Stimulated activated effector memory CD8-positive, alpha-beta T cell treated with anti-CD3 and anti-CD28 coated beads, Interleukin-12 subunit alpha, Interleukin-12 subunit beta, amount 100 ng/mL, for 72 hours (primary cell): Measurements from ENCODE around the gene INSIG2.
A peak's percentile ranks its signal among the peaks of the same experiment; 100 is the strongest.

ENCODE experiments used
- ATAC-seq: fragments of 150-1000 bp; cut with Tn5 transposase; 2 replicates; pipeline ENCODE4 v1.10.0; 2021
- DNase-seq, 2 donors: peaks; one replicate each; pipeline ENCODE4 v3.0.0; 2021 to 2022; ENCODE audit warnings: low spot score in 2 of 2
- H3K27ac Mint-ChIP-seq: one replicate; pipeline ENCODE4 v1.8.0; 2022; ENCODE audit warnings: mild to moderate bottlenecking, mixed read lengths
- H3K36me3 Mint-ChIP-seq: one replicate; pipeline ENCODE4 v1.8.0; 2022; ENCODE audit warnings: mild to moderate bottlenecking, mixed read lengths
- H3K4me1 Mint-ChIP-seq: one replicate; pipeline ENCODE4 v1.8.0; 2022; ENCODE audit warnings: mixed read lengths
- H3K4me3 Mint-ChIP-seq: one replicate; pipeline ENCODE4 v1.8.0; 2022; ENCODE audit warnings: mild to moderate bottlenecking, mixed read lengths
- H3K9me3 Mint-ChIP-seq: one replicate; pipeline ENCODE4 v1.8.0; 2022; ENCODE audit warnings: mixed read lengths

The INSIG2 gene

DNA sequence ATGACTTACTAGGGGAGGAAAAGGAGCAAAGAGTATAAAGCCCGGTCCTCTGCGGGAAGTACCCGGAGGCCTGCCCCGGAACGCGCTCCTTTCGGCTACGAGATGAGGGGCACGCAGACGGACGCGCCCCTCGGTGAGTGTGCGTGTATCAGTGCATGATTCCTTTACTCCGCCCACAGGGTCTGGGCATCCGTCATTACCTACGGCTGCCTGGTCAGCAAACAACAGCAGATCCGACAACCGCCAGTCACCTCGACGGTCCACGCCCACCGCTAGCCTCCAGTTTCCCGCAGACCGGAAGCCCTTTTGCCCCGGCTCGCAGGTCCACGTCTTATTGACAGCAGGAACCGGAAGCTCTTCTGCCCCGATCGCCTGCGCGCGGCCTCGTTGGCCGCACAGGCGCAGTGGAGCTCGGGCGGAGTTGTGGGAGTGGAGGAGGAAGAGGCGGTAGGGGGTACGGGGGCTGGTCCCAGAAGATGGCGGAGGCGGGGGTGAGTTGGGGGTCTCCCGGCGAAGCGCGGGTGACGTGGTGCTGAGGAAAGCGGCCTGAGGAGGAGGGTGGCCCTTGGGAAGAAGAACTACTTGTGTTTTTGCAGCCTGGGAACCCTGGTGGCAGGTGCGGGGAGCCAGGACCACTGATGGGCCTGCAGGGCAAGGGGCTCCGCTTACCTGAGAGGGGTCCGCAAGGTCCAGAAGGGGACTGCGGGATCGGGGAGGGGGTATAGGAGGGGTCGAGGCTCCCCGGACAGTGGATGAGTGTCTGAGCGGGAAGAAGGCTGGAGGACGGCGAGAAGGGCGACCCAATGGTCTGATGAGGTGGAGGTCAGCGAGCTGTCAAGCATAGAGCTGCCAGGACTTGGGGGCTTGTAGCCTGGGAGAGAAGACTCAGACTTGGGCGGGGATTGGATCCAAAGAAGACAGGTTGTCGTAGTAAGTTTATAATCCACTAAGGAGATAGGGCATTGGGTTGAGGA lies at the start of gene INSIG2:
TSS of gene INSIG2 (plus strand) at position 421 of the 974 bp plus-strand sequence. CDS start 8,086 bp downstream, outside the sequence.
- Mint-ChIP-seq H3K4me3 (peak within 1 kb of the TSS; percentile 86), H3K9me3 (no peaks in the 10 kb centered on the region), H3K36me3 (peaks cover 26% of the 10 kb centered on the region), H3K4me1 (peaks cover 7% of the 10 kb centered on the region), H3K27ac (peak within 1 kb of the TSS; percentile 89)
- ATAC-seq (peak; percentile 94), DNase-seq (peak; percentile 81 to 96)

DNA sequence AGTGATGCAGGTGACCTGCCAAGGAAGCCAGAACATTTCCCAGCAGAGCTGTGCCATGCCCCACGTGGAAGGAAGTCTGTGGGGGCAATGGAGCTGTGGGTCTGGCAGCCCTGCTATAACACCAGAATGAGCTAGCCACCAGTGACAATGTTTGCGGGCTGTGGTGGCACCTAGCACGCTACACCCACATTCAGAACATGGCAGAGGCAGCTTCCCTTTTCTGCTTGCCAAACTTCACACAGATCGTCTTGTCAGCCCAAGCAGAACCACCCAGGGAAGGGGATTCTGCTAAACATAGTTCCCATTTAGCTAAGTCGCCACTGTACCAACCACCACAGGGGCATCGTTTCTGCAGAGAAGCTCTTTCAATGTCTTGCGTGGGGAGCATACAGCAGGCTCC lies 47.4 kb upstream of the INSIG2 start:
- no peak for DNase-seq
- Mint-ChIP-seq H3K4me1 (peaks cover 18% of the 10 kb centered on the region), H3K4me3 (no peak overlapping the region), H3K9me3 (peaks cover 2% of the 10 kb centered on the region), H3K27ac (no peak overlapping the region), H3K36me3 (no peaks in the 10 kb centered on the region)
- ATAC-seq: no peak

DNA sequence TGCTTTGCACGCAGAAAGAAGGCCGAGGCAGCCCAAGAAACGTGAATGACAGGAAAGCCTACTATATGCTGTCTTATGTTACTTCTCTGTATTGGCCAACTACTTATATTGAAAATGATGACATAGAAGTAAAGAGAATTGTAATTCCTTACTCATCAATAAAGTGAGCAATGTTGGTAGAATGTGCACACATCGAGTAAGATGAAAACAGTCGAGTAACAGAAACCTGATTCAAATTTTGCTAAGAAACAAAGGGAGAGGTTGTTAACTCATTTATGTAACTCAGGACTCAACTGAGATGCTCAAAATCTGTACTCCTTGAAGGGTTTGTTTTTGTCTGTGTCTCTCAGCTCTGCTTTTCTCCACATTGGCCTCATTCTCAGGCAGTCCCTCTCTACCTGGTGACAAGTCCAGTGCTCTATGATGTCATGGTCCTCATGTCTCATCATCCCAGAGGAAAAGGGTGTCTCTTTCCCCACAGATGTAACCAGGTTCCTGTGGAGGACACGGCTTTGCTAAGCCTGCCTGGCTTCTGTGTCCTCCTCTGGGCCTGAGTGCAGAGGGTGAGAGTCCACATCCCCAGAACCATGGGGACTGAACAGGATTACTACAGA lies 44.1 kb upstream of the INSIG2 start:
- ATAC-seq: peak; percentile 86
- no peaks in the 10 kb centered on the region for H3K36me3 Mint-ChIP-seq
- H3K9me3 Mint-ChIP-seq: no peaks in the 10 kb centered on the region
- peak overlapping the region; percentile 46 for H3K4me3 Mint-ChIP-seq
- peaks cover 18% of the 10 kb centered on the region for H3K4me1 Mint-ChIP-seq
- DNase-seq: no peak
- H3K27ac Mint-ChIP-seq: peak overlapping the region; percentile 84

DNA sequence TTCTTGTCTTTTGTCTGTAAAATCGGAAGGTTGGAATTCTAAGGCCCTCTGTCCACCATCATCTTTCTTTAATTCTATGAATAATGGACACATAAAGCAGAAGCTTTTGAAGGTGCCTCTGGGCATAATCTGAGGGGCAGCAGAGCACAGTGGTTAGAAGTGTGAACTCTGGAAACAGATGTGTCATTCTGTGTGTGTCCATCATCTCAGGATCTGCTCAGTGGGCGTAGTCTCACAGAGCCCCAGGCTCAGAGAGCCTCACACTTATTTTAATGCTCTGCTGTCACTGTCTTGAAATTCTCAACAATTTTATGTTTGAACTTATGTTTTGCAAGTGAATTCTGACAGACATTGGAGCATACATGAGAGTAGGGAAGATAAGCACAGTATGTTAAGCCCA lies 43.4 kb upstream of the INSIG2 start:
- Mint-ChIP-seq H3K9me3 (no peaks in the 10 kb centered on the region), H3K4me1 (peaks cover 18% of the 10 kb centered on the region), H3K27ac (peak overlapping the region; percentile 84), H3K36me3 (no peaks in the 10 kb centered on the region), H3K4me3 (peak overlapping the region; percentile 46)
- peak; percentile 85 for ATAC-seq
- no peak for DNase-seq

DNA sequence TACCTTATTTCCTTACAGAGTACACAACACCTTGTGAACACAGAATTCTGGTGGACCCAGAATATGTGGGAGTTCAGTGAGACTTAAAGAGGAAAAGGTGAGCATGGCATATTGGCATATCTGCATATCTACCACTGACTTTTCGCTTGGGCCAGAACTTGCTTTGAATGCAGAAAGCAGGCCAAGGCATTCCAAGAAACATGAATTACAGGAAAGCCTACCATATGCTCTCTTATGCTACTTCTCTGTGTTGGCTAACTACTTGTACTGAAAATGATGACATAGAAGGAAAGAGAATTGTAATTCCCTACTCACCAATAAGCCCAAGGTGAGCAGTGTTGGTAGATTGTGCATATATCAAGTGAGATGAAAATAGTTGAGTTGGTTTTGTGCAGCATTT lies 43.0 kb upstream of the INSIG2 start:
- DNase-seq (no peak), ATAC-seq (no peak)
- Mint-ChIP-seq H3K9me3 (no peaks in the 10 kb centered on the region), H3K4me1 (peaks cover 18% of the 10 kb centered on the region), H3K36me3 (no peaks in the 10 kb centered on the region), H3K4me3 (peak overlapping the region; percentile 46), H3K27ac (no peak overlapping the region)

GRCh38 chr2:118046634-118047210 lies 41.5 kb upstream of the INSIG2 start:
- H3K27ac Mint-ChIP-seq: no peak overlapping the region
- no peak overlapping the region for H3K4me3 Mint-ChIP-seq
- peaks cover 18% of the 10 kb centered on the region for H3K4me1 Mint-ChIP-seq
- DNase-seq: no peak
- H3K9me3 Mint-ChIP-seq: no peaks in the 10 kb centered on the region
- H3K36me3 Mint-ChIP-seq: no peaks in the 10 kb centered on the region
- no peak for ATAC-seq

DNA sequence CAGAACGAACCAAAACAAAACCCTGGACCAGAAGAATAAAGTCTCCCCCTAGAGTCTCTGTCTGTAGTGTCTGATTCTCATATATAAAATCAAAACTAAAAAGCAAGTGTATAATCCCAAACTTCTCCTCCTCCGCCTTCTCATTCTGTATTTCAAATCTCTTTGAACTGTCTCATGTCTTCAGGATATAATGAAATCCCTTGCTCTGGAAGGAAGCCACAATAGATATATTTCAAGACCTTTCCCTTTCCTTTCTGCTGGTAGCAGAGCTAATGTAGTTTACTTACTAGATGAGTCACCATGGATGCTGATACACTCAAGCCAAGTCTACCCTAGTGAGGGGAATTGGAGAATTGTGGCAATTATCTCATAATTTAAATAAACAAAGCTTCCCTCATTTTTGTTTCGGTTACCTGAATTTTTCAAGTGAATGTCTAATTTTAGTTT lies 40.9 kb upstream of the INSIG2 start:
- DNase-seq (no peak), ATAC-seq (no peak)
- Mint-ChIP-seq H3K27ac (no peak overlapping the region), H3K36me3 (no peaks in the 10 kb centered on the region), H3K4me1 (peaks cover 18% of the 10 kb centered on the region), H3K4me3 (no peak overlapping the region), H3K9me3 (no peaks in the 10 kb centered on the region)

GRCh38 chr2:118048401-118048800 lies 39.9 kb upstream of the INSIG2 start:
- H3K4me1 Mint-ChIP-seq: peaks cover 18% of the 10 kb centered on the region
- peak; percentile 24 for ATAC-seq
- no peaks in the 10 kb centered on the region for H3K36me3 Mint-ChIP-seq
- no peak for DNase-seq
- no peaks in the 10 kb centered on the region for H3K9me3 Mint-ChIP-seq
- no peak overlapping the region for H3K4me3 Mint-ChIP-seq
- H3K27ac Mint-ChIP-seq: no peak overlapping the region

DNA sequence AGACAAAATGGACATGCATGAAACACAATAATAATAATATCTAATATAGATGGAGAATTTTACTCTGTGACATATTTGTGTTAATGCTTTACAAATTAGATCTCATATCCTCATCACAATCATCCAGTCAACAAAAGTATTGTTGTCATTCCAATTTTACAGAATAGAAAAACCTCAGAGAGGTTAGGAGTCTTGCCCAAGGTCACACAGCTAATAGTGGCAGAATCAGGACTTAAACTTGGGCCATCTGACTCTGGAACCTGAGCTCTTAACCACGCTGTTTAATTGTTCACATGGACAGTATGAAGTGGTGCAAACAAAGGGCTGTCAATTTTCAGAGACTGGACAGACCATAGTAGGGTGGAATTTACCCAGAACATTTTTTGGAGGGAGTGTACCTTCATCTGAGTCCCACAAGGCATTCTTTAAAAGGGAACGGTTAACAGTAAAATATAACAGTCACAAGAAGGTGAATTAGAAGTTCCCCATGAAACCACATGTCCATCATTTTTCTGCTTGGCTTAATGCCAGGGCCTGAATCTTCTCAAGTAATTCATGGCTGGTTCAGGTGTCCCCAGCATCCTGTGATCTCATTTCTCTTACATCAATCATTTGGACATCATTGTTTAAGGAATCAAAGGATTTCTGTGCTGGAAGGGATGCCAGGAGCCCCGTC lies 39.0 kb upstream of the INSIG2 start:
- no peak overlapping the region for H3K4me3 Mint-ChIP-seq

GRCh38 chr2:118049816-118050140 lies 38.5 kb upstream of the INSIG2 start:
- Mint-ChIP-seq H3K27ac (no peak overlapping the region), H3K4me3 (no peak overlapping the region), H3K4me1 (peaks cover 7% of the 10 kb centered on the region), H3K36me3 (no peaks in the 10 kb centered on the region), H3K9me3 (no peaks in the 10 kb centered on the region)
- no peak for DNase-seq
- peak; percentile 73 for ATAC-seq

More for the DNA sequence above, 39.0 kb upstream of the INSIG2 start:
- no peaks in the 10 kb centered on the region for H3K36me3 Mint-ChIP-seq
- ATAC-seq (no peak), DNase-seq (no peak)
- H3K27ac Mint-ChIP-seq: no peak overlapping the region
- no peaks in the 10 kb centered on the region for H3K9me3 Mint-ChIP-seq
- H3K4me1 Mint-ChIP-seq: peaks cover 11% of the 10 kb centered on the region

- ATAC-seq: no peak
- H3K36me3 Mint-ChIP-seq: no peaks in the 10 kb centered on the region
- DNase-seq: no peak
- no peak overlapping the region for H3K4me3 Mint-ChIP-seq
- H3K4me1 Mint-ChIP-seq: peaks cover 7% of the 10 kb centered on the region
- no peak overlapping the region for H3K27ac Mint-ChIP-seq
- H3K9me3 Mint-ChIP-seq: no peaks in the 10 kb centered on the region
Measured at GRCh38 chr2:118050386-118050785, 37.9 kb upstream of the INSIG2 start.

- DNase-seq (no peak), ATAC-seq (no peak)
- no peaks in the 10 kb centered on the region for H3K9me3 Mint-ChIP-seq
- no peaks in the 10 kb centered on the region for H3K36me3 Mint-ChIP-seq
- H3K27ac Mint-ChIP-seq: no peak overlapping the region
- no peak overlapping the region for H3K4me3 Mint-ChIP-seq
- peaks cover 12% of the 10 kb centered on the region for H3K4me1 Mint-ChIP-seq
Measured at GRCh38 chr2:118050974-118051373, 37.3 kb upstream of the INSIG2 start.

DNA sequence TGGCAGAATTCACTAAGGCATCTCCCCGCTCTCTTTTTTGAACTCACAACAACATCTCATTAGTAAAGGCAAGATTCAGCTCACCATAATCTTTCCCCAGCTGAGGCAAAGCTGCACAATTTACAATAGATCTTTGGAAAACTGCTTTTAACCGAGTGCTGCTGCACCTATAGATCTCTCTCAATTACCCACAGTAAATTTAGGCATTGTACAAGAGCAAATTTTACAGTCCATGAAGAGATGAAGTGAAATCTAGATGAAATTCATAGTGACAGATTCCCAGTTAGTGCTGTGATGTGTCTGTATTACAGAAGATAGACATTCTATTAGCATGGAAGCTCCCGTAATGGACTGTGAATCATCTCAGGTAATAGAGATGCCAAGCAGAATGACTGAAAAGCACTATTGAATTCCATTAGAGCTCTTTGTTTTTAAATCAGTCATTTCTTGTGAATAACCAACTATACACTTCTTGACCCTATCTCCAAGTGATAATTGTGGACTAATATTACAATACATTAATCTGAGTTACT lies 36.4 kb upstream of the INSIG2 start:
- no peaks in the 10 kb centered on the region for H3K36me3 Mint-ChIP-seq
- H3K9me3 Mint-ChIP-seq: no peaks in the 10 kb centered on the region
- no peak overlapping the region for H3K27ac Mint-ChIP-seq
- ATAC-seq (no peak), DNase-seq (no peak)
- H3K4me1 Mint-ChIP-seq: peaks cover 12% of the 10 kb centered on the region
- no peak overlapping the region for H3K4me3 Mint-ChIP-seq

GRCh38 chr2:118052474-118052873 lies 35.8 kb upstream of the INSIG2 start:
- no peak overlapping the region for H3K27ac Mint-ChIP-seq
- no peak for ATAC-seq
- no peaks in the 10 kb centered on the region for H3K36me3 Mint-ChIP-seq
- H3K9me3 Mint-ChIP-seq: no peaks in the 10 kb centered on the region
- no peak for DNase-seq
- peaks cover 12% of the 10 kb centered on the region for H3K4me1 Mint-ChIP-seq
- no peak overlapping the region for H3K4me3 Mint-ChIP-seq

DNA sequence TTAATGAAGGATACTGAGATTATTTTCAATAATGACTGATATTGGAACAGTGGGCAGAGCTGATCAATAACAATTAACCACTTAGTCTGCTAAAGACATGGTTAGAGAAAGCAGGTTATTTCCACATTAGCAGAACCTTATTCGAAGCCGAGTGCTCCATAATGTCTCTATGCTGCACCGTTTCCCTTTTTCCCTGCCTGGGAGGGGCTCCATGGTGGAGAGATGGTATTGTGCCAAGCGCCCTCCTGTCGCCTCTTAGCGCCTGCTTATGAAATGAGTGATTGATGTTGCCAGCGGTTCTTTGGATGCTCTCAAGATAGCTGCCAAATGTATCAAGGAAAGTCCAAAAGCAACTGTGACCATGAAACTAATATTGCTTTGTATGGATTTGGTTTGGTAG lies 34.6 kb upstream of the INSIG2 start:
- DNase-seq: no peak
- Mint-ChIP-seq H3K27ac (no peak overlapping the region), H3K4me1 (peaks cover 12% of the 10 kb centered on the region), H3K9me3 (no peaks in the 10 kb centered on the region), H3K4me3 (no peak overlapping the region), H3K36me3 (no peaks in the 10 kb centered on the region)
- ATAC-seq: no peak
